Nephron progenitor cell (in vitro differentiated cells): ENCODE measurements around the gene MRPS12.
A peak's percentile ranks its signal among the peaks of the same experiment; 100 is the strongest.
"Not testable (repeated sequence)": the region's sequence is repeated elsewhere in the genome, so short reads cannot be mapped to it uniquely, and the experiment has no call there.

Source experiments
- DNase-seq: peaks from one replicate; pipeline ENCODE4 v3.0.0; 2021
- H3K27ac Mint-ChIP-seq: 2 replicates; pipeline ENCODE4 v1.8.0; 2021; ENCODE audit warnings: mild to moderate bottlenecking, moderate library complexity, mixed read lengths
- H3K27me3 Mint-ChIP-seq: 2 replicates; pipeline ENCODE4 v1.8.0; 2021; ENCODE audit warnings: mild to moderate bottlenecking, low read depth, mixed read lengths; ENCODE audit not compliant: poor library complexity
- H3K36me3 Mint-ChIP-seq: 2 replicates; pipeline ENCODE4 v1.8.0; 2021; ENCODE audit warnings: low read depth, mixed read lengths
- H3K4me1 Mint-ChIP-seq: 2 replicates; pipeline ENCODE4 v1.8.0; 2021; ENCODE audit warnings: mixed read lengths
- H3K4me3 Mint-ChIP-seq: 2 replicates; pipeline ENCODE4 v1.8.0; 2021; ENCODE audit warnings: mild to moderate bottlenecking, moderate library complexity, mixed read lengths
- H3K9me3 Mint-ChIP-seq: 2 replicates; pipeline ENCODE4 v1.8.0; 2021; ENCODE audit warnings: mild to moderate bottlenecking, moderate library complexity, mixed read lengths
- TF ChIP-seq, protein P1 (sequence below): fragments of 200-600 bp; sonication (generic); IDR thresholded peaks from 2 replicates; pipeline ENCODE4 v1.5.0; 2021; ENCODE audit warnings: antibody characterized with exemption

MRPS12 gene

DNA sequence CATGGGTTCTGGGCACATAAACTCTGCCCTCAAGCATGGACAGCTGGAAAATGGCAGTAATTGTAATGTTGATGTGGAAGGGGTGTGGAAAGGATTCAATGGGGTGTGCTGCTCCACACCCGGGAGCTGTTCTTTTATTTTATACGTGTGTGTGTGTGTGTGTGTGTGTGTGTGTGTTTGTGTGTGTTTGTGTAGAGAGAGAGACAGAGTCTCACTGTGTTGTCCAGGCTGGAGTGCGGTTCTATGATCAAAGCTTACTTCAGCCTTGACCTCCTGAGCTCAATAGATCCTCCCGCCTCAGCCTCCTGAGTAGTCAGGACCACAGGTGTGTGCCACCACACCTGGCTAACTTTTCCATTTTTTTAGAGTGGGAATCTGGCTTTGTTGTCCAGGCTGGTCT lies 2.8 kb downstream of the MRPS12 start:
- Mint-ChIP-seq H3K9me3 (peaks cover 38% of the 10 kb centered on the region), H3K4me1 (peaks cover 24% of the 10 kb centered on the region), H3K27ac (no peak overlapping the region), H3K36me3 (peaks cover 55% of the 10 kb centered on the region), H3K27me3 (peaks cover 12% of the 10 kb centered on the region), H3K4me3 (no peak overlapping the region)
- TF ChIP-seq, protein P1, sequence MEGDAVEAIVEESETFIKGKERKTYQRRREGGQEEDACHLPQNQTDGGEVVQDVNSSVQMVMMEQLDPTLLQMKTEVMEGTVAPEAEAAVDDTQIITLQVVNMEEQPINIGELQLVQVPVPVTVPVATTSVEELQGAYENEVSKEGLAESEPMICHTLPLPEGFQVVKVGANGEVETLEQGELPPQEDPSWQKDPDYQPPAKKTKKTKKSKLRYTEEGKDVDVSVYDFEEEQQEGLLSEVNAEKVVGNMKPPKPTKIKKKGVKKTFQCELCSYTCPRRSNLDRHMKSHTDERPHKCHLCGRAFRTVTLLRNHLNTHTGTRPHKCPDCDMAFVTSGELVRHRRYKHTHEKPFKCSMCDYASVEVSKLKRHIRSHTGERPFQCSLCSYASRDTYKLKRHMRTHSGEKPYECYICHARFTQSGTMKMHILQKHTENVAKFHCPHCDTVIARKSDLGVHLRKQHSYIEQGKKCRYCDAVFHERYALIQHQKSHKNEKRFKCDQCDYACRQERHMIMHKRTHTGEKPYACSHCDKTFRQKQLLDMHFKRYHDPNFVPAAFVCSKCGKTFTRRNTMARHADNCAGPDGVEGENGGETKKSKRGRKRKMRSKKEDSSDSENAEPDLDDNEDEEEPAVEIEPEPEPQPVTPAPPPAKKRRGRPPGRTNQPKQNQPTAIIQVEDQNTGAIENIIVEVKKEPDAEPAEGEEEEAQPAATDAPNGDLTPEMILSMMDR = no peak
- DNase-seq = no peak

DNA sequence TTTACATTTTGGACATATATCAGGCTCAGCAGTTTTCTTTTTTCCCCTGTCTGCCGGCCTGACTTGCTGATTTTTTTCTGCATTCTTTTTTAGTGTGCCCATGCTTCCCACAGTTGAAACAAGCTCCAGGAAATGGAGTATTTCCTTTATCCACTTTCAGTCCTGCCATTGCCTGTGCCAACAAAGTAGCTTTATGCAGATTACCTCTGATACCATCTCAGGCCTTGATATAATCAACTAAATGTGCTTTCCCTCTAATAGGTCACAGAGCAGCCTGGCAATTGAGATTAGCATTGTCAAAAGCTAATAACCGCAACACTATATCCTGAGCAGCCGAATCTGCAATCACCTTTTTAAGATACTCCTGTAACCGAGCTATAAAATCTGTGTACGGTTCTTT lies 9.2 kb downstream of the MRPS12 start:
- DNase-seq = no peak
- H3K27ac Mint-ChIP-seq = peak overlapping the region; percentile 53
- H3K4me3 Mint-ChIP-seq = no peak overlapping the region
- H3K4me1 Mint-ChIP-seq = peaks cover 14% of the 10 kb centered on the region
- H3K27me3 Mint-ChIP-seq = peaks cover 5% of the 10 kb centered on the region
- peaks cover 19% of the 10 kb centered on the region for H3K9me3 Mint-ChIP-seq
- H3K36me3 Mint-ChIP-seq = peaks cover 37% of the 10 kb centered on the region
- TF ChIP-seq, protein P1 = no peak

DNA sequence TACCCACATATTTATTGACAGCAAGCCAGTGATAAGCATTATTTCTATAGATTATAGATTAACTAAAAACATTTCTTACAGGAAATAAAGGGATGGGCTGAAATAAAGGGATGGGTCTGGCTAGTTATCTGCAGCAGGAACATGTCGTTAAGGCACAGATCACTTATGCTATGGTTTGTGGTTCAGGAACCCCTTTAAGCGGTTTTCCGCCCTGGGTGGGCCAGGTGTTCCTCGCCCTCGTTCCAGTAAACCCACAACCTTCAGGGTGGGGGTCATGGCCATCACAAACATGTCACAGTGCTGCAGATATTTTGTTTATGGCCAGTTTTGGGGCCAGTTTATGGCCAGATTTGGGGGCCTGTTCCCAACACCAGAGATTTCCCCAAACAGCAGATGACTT lies 10.7 kb downstream of the MRPS12 start:
- Mint-ChIP-seq H3K27ac (peak overlapping the region; percentile 6), H3K36me3 (peaks cover 25% of the 10 kb centered on the region)
- not testable (repeated sequence) for DNase-seq

DNA sequence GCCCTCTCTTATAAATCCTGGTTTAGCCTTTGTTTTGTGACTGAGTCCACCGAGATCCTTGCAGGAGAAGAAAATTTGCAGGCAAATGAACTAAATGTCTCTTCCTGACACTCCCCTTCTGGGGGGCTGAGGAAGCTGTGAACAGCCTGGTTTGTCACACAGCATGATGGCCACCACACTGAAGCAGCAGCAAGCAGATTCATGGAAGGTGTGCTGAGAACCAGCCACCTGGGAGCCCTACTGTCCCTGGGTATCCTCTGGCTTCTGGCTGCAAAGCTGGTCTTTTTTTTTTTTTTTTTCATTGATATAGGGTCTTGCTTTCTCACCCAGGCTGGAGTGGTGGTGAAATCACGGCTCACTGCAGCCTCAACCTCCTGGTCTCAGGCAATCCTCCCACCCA lies 11.2 kb downstream of the MRPS12 start:
- peaks cover 2% of the 10 kb centered on the region for H3K27me3 Mint-ChIP-seq
- H3K4me3 Mint-ChIP-seq = no peak overlapping the region
- H3K27ac Mint-ChIP-seq = no peak overlapping the region
- peaks cover 14% of the 10 kb centered on the region for H3K4me1 Mint-ChIP-seq
- H3K9me3 Mint-ChIP-seq = no peaks in the 10 kb centered on the region
- TF ChIP-seq, protein P1 = no peak
- peaks cover 25% of the 10 kb centered on the region for H3K36me3 Mint-ChIP-seq
- DNase-seq = no peak

More for the DNA sequence above, 10.7 kb downstream of the MRPS12 start:
- not testable (repeated sequence) for H3K9me3 Mint-ChIP-seq, H3K4me3 Mint-ChIP-seq, H3K27me3 Mint-ChIP-seq
- peaks cover 14% of the 10 kb centered on the region for H3K4me1 Mint-ChIP-seq

DNA sequence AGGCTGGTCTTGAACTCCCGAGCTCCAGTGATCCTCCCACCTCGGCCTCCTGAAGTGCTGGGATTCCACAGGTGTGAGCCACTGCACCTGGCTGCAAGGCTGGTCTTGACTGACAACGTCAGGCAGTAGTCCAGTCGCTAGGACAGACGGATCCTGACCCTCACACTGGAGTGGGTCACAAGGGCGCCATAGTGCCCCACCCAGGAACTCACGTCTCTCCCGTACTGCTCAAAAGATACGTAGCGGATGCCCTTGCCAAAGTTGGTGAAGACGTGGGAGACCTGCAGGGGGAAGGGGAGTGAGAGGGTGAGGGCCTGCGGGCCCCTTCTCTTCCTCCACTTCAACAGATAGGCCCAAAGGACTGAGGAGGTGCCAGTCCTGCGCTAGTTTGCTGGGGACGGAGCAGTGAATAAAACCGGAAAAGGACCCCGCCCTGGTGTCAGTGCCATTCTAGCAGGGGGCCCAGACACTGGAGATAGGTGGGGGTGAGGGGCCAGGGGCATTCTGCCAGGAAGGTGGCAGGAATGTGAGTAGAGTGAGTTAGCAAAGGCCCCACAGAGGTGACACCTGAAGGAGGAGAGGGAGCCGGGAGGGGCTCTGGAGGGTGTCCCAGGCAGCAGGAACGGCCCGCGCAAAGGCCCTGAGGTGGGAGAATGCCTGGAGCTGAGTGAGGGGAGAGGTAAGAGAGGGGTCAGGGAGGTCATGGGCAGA lies 11.9 kb downstream of the MRPS12 start:
- TF ChIP-seq, protein P1 = no peak
- H3K36me3 Mint-ChIP-seq = peaks cover 31% of the 10 kb centered on the region
- H3K4me3 Mint-ChIP-seq = no peak overlapping the region
- H3K4me1 Mint-ChIP-seq = peaks cover 14% of the 10 kb centered on the region
- no peak for DNase-seq
- H3K27me3 Mint-ChIP-seq = no peaks in the 10 kb centered on the region
- no peaks in the 10 kb centered on the region for H3K9me3 Mint-ChIP-seq
- H3K27ac Mint-ChIP-seq = no peak overlapping the region

DNA sequence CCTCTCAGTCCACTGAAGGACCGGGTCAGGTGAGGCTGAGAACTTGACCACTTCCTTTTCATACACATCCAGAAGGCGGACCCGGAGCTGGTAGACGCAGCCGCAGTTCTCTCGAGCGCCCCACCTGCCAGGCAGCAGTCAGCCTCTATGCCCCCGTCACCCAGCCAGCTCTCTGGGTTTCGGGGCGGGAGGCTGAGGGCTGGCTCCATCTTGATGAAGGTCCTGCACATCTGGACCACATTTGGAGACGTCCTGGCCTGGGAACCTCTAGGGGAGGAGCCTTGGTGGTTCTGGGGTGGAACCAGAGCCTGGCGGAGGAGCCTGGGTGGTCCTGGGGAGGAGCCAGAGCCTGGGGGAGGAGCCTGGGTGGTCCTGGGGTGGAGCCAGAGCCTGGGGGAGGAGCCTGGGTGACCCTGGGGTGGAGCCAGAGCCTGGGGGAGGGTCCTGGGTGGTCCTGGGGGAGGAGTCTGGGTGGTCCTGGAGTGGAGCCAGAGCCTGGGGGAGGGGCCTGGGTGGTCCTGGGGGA lies 14.3 kb downstream of the MRPS12 start:
- no peak overlapping the region for H3K4me3 Mint-ChIP-seq
- DNase-seq = peak; percentile 25
- H3K36me3 Mint-ChIP-seq = peaks cover 49% of the 10 kb centered on the region
- H3K4me1 Mint-ChIP-seq = peaks cover 24% of the 10 kb centered on the region
- TF ChIP-seq, protein P1 = no peak
- H3K27ac Mint-ChIP-seq = no peak overlapping the region
- H3K27me3 Mint-ChIP-seq = no peaks in the 10 kb centered on the region
- H3K9me3 Mint-ChIP-seq = peaks cover 4% of the 10 kb centered on the region
